H9 (cell line): ENCODE data around the gene PLAGL1. TPM values are rescaled to one million over a fixed set of nuclear protein-coding genes. Genes with fewer than 3 reads are reported as not detected.

Source experiments
- DNase-seq: peaks from one replicate; pipeline ENCODE4 v3.0.0-alpha.2; 2017
- H2AFZ ChIP-seq: one replicate; pipeline ENCODE4 v1.6.1; 2013; ENCODE audit warnings: mild to moderate bottlenecking, low read length, control low read depth, moderate library complexity
- H2AK5ac ChIP-seq: 2 replicates; pipeline ENCODE4 v1.6.1; 2013; ENCODE audit warnings: low read length, control low read depth, mixed read lengths; ENCODE audit not compliant: insufficient read length
- H2BK120ac ChIP-seq: one replicate; pipeline ENCODE4 v1.6.1; 2013; ENCODE audit warnings: low read depth, mild to moderate bottlenecking, low read length, control low read depth, inconsistent platforms; ENCODE audit not compliant: poor library complexity, severe bottlenecking
- H2BK12ac ChIP-seq: 2 replicates; pipeline ENCODE4 v1.6.1; 2013; ENCODE audit warnings: low read length, control low read depth, mixed read lengths, low read depth; ENCODE audit not compliant: insufficient read length
- H2BK15ac ChIP-seq: 2 replicates; pipeline ENCODE4 v1.6.1; 2013; ENCODE audit warnings: low read depth, low read length, control low read depth
- H2BK20ac ChIP-seq: one replicate; pipeline ENCODE4 v1.6.1; 2013; ENCODE audit warnings: low read depth, mild to moderate bottlenecking, low read length, control low read depth, inconsistent platforms; ENCODE audit not compliant: poor library complexity, severe bottlenecking
- H2BK5ac ChIP-seq: 2 replicates; pipeline ENCODE4 v1.6.1; 2013; ENCODE audit warnings: low read length, control low read depth, mixed read lengths; ENCODE audit not compliant: insufficient read length
- H3K14ac ChIP-seq: 2 replicates; pipeline ENCODE4 v1.6.1; 2013; ENCODE audit warnings: low read length, control low read depth; ENCODE audit not compliant: insufficient read depth
- H3K18ac ChIP-seq: 2 replicates; pipeline ENCODE4 v1.6.1; 2013; ENCODE audit warnings: low read depth, mild to moderate bottlenecking, mixed read lengths, low read length, control low read depth; ENCODE audit not compliant: insufficient read length
- H3K23ac ChIP-seq: 2 replicates; pipeline ENCODE4 v1.6.1; 2013; ENCODE audit warnings: low read length, control low read depth, mixed read lengths, low read depth; ENCODE audit not compliant: insufficient read length
- H3K23me2 ChIP-seq: 2 replicates; pipeline ENCODE4 v1.6.1; 2013; ENCODE audit warnings: low read depth, mild to moderate bottlenecking, mixed read lengths, low read length, control low read depth; ENCODE audit not compliant: insufficient read length, poor library complexity, severe bottlenecking
- H3K27ac ChIP-seq: 2 replicates; pipeline ENCODE4 v1.5.1; 2013; ENCODE audit warnings: low read length, control low read depth, mixed read lengths, low read depth; ENCODE audit not compliant: insufficient read length
- H3K27me3 ChIP-seq: 2 replicates; pipeline ENCODE4 v1.6.1; 2013; ENCODE audit warnings: low read length, control low read depth, inconsistent platforms; ENCODE audit not compliant: insufficient read depth
- H3K4ac ChIP-seq: 2 replicates; pipeline ENCODE4 v1.6.1; 2013; ENCODE audit warnings: low read depth, mild to moderate bottlenecking, control low read depth, inconsistent platforms, low read length, moderate library complexity
- H3K4me1 ChIP-seq: 2 replicates; pipeline ENCODE4 v1.6.1; 2013; ENCODE audit warnings: low read length, control low read depth, inconsistent platforms; ENCODE audit not compliant: insufficient read depth
- H3K4me2 ChIP-seq: 2 replicates; pipeline ENCODE4 v1.6.1; 2013; ENCODE audit warnings: low read length, control low read depth, mixed read lengths; ENCODE audit not compliant: insufficient read length, insufficient read depth
- H3K56ac ChIP-seq: 2 replicates; pipeline ENCODE4 v1.6.1; 2013; ENCODE audit warnings: low read depth, mild to moderate bottlenecking, mixed read lengths, low read length, control low read depth; ENCODE audit not compliant: insufficient read length
- H3K79me1 ChIP-seq: 2 replicates; pipeline ENCODE4 v1.6.1; 2013; ENCODE audit warnings: low read depth, mild to moderate bottlenecking, moderate library complexity, low read length, control low read depth, inconsistent platforms; ENCODE audit not compliant: insufficient read depth, poor library complexity, severe bottlenecking
- H3K79me2 ChIP-seq: 2 replicates; pipeline ENCODE4 v1.6.1; 2013; ENCODE audit warnings: low read length, control low read depth, inconsistent platforms; ENCODE audit not compliant: insufficient read depth
- H3K9ac ChIP-seq: 2 replicates; pipeline ENCODE4 v1.6.1; 2013; ENCODE audit warnings: low read length, control low read depth, mixed read lengths; ENCODE audit not compliant: insufficient read length; ENCODE audit errors: extremely low read depth
- H3K9me3 ChIP-seq: one replicate; pipeline ENCODE4 v1.6.1; 2013; ENCODE audit warnings: low read depth, low read length, inconsistent platforms; ENCODE audit not compliant: control insufficient read depth
- H3T11ph ChIP-seq: one replicate; pipeline ENCODE4 v1.6.1; 2013; ENCODE audit warnings: mild to moderate bottlenecking, low read length, control low read depth, inconsistent platforms
- H4K20me1 ChIP-seq: one replicate; pipeline ENCODE4 v1.6.1; 2013; ENCODE audit not compliant: control insufficient read depth, insufficient read length, insufficient read depth
- H4K5ac ChIP-seq: 2 replicates; pipeline ENCODE4 v1.6.1; 2013; ENCODE audit warnings: low read depth, mild to moderate bottlenecking, mixed read lengths, low read length, control low read depth; ENCODE audit not compliant: insufficient read length
- H4K8ac ChIP-seq: replicated peaks from 2 replicates; pipeline ENCODE4 v1.6.1; 2013; ENCODE audit warnings: low read length, control low read depth, mixed read lengths, low read depth; ENCODE audit not compliant: insufficient read length
- H4K91ac ChIP-seq: 2 replicates; pipeline ENCODE4 v1.6.1; 2013; ENCODE audit warnings: low read depth, mild to moderate bottlenecking, moderate library complexity, mixed read lengths, low read length, control low read depth; ENCODE audit not compliant: insufficient read length
- H3K27ac Mint-ChIP-seq, 3 experiments: 2 replicates in 2 of 3; 3 replicates in 1 of 3; pipeline ENCODE4 v1.8.0; 2020 to 2021; ENCODE audit warnings: mixed read lengths in 3 of 3, mild to moderate bottlenecking in 1 of 3, moderate library complexity in 1 of 3
- H3K27me3 Mint-ChIP-seq: 2 replicates; pipeline ENCODE4 v1.8.0; 2021; ENCODE audit warnings: low read depth, mild to moderate bottlenecking, moderate library complexity, mixed read lengths
- H3K36me3 Mint-ChIP-seq, 3 experiments: 2 replicates in 2 of 3; 3 replicates in 1 of 3; pipeline ENCODE4 v1.8.0; 2020 to 2021; ENCODE audit warnings: low read depth in 3 of 3, mixed read lengths in 3 of 3; ENCODE audit not compliant: insufficient read depth in 1 of 3
- H3K4me1 Mint-ChIP-seq, 2 experiments: 2 replicates each; pipeline ENCODE4 v1.8.0; 2020; ENCODE audit warnings: mixed read lengths in 2 of 2
- H3K4me3 Mint-ChIP-seq, 2 experiments: 2 replicates in 1 of 2; 3 replicates in 1 of 2; pipeline ENCODE4 v1.8.0; 2020 to 2021; ENCODE audit warnings: mild to moderate bottlenecking in 2 of 2, mixed read lengths in 2 of 2, moderate library complexity in 1 of 2
- H3K9me3 Mint-ChIP-seq, 2 experiments: 2 replicates in 1 of 2; 3 replicates in 1 of 2; pipeline ENCODE4 v1.8.0; 2020; ENCODE audit warnings: mild to moderate bottlenecking in 2 of 2, mixed read lengths in 2 of 2, moderate library complexity in 1 of 2
- CTCF ChIP-seq: fragments of 200-600 bp; sonication (generic); conservative IDR thresholded peaks from 3 replicates; pipeline ENCODE4 v1.8.0; 2021; ENCODE audit warnings: antibody characterized with exemption, mild to moderate bottlenecking
- WGBS: extraction: QIAGEN DNeasy Blood & Tissue Kit; methylation state at CpG from one replicate; pipeline ENCODE4 v1.1.7; 2013; ENCODE audit warnings: missing lambda C conversion rate, low lambda C conversion rate, mixed read lengths; ENCODE audit not compliant: insufficient read length; ENCODE audit errors: extremely low coverage; 5-methylcytosine and 5-hydroxymethylcytosine counted together
- total RNA-seq: library from RNA; stranded (reverse); gene quantifications from 2 replicates; pipeline ENCODE4 v1.2.1, GENCODE V29; 2021

The PLAGL1 gene
- total RNA-seq, 1 experiment from 2014 or later = 1.9 TPM

DNA sequence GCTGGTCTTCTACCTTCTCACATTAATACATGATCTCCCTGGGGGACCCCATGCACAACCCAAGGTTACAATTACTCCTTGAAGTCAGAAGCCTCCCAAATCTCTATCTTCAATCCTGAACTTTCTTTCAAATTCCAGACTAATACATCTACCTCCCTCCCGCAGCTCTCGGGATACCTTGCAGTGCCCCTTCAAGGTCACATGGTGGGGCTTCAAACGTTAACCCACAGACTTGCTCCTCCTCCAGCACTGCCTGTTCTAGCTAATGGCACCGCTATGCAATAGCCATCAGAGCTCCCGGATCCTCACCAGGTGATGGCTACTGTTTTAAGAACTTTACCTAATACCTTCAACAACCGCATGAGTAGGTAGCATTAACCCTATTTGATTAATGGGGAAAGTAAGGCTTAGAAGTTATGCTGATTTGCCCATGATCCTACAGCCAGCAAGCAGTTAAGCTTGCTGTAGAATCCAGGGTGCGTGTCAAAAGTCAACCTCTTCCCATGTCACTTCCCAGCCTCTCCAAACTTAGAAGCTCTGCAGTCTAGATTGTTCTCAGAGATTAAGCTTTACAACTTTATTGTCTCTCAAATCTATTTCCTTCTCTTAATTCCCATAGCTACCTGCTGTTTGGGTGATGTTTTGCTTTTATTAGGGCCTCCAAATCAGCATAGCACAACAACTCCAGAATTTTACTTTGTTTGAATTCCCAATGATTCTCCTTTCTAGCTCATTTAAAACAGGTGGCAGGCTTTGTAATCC is 44.7 kb downstream of the PLAGL1 start:
- Histone ChIP-seq H3K79me1 (no peaks in the 10 kb centered on the region), H4K8ac (no peak overlapping the region), H3K23ac (no peak overlapping the region), H3K9me3 (no peaks in the 10 kb centered on the region), H3T11ph (no peak overlapping the region), H2AFZ (no peak overlapping the region), H2BK120ac (no peak overlapping the region), H3K27me3 (peaks cover 83% of the 10 kb centered on the region), H2BK5ac (no peak overlapping the region), H4K20me1 (no peaks in the 10 kb centered on the region), H3K79me2 (no peaks in the 10 kb centered on the region), H4K91ac (no peak overlapping the region), H4K5ac (no peak overlapping the region), H3K4me2 (no peak overlapping the region), H2AK5ac (no peak overlapping the region), H3K14ac (no peak overlapping the region), H2BK20ac (no peak overlapping the region), H3K56ac (no peak overlapping the region), H3K4ac (no peak overlapping the region), H3K4me1 (peaks cover 13% of the 10 kb centered on the region), H3K9ac (no peak overlapping the region), H3K27ac (no peak overlapping the region), H2BK12ac (no peak overlapping the region), H3K18ac (no peak overlapping the region), H2BK15ac (no peak overlapping the region), H3K23me2 (no peaks in the 10 kb centered on the region)
- no peak for TF ChIP-seq CTCF
- H3K4me1 Mint-ChIP-seq = peaks cover 77 to 79% of the 10 kb centered on the region in 2 experiments
- no CpG with 5 or more reads among the region's 7 CpGs for WGBS
- H3K4me3 Mint-ChIP-seq = peak overlapping the region in 1 of 2 experiments; percentile 41; a peak in 3 of 5 replicates
- no peak overlapping the region; a peak in 1 of 7 replicates for H3K27ac Mint-ChIP-seq
- H3K9me3 Mint-ChIP-seq = peaks cover 0 to 9% of the 10 kb centered on the region in 2 experiments; a peak in 1 of 5 replicates
- H3K36me3 Mint-ChIP-seq = no peaks in the 10 kb centered on the region
- peak; percentile 56 for DNase-seq
- H3K27me3 Mint-ChIP-seq = no peaks in the 10 kb centered on the region; the same call in 1 of the 2 replicates
